ENCODE results near the gene LRRC36. TPM values are rescaled to one million over a fixed set of nuclear protein-coding genes. Genes with fewer than 3 reads are reported as not detected.

The LRRC36 gene, protein sequence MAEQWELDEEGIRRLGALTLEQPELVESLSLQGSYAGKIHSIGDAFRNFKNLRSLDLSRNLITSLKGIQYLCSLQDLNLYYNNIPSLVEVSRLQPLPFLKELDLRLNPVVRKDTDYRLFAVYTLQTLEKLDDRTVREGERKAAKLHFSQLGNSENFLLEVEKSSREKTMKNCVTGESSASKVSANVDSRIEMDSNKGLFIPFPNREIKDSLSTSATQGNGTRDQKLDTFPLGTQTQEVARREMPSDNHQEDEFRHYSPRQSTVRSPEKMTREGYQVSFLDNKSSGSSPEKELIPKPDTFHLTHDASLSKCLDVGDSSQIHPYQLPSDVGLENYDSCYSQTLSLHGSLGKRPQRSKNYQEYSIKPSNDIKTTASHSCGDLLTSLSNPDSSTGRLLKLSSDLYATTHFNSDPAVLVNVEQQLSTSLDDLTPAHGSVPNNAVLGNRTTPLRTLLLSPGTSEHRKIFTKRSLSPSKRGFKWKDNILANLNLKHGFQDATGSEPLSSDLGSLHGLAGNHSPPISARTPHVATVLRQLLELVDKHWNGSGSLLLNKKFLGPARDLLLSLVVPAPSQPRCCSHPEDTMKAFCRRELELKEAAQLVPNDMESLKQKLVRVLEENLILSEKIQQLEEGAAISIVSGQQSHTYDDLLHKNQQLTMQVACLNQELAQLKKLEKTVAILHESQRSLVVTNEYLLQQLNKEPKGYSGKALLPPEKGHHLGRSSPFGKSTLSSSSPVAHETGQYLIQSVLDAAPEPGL
- 2.4 TPM for total RNA-seq

DNA sequence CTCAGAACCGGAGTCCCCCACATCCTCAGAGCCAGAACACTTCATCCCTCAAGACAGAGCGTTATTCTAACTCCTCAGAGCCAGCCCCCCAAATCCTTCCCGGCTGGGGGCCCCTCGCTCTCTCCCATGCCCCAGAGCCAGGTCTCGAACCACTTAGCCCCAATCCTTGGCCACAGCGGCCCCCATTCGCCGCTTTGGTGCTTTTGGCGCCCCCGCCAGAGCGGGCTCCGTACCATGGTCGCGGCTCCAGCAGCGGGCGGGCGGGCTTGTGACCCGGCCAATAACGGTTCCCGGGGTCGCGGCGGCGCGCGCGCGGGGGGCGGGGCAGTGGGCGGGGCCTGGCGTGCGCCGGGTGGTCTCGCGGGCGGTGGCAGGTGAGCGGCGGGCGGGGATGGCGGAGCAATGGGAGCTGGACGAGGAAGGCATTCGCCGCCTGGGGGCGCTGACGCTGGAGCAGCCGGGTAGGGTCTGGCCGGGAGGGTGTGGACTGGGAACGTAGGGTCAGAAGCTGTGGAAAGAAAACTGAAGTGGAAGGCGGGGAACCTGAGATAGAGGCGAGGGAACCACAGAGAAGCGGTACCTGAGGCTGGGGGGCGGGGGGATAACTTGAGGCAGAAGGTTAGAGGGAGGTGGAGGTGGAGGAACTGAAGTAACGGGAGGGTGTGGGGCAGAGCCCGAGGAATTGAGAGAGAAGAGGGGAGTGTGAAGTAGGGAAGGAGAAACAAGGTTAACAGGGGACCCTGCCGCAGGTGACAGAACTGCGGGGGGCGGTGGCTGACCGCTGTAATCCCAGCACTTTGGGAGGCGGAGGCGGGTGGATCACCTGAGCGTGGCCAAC, at the start of gene LRRC36, which contains the start of gene KCTD19:
TSS of gene LRRC36 (plus strand) at position 344 of the 838 bp plus-strand sequence. CDS start at position 392, 48 bp downstream.
TSS of gene KCTD19 (minus strand) at position 270 of the 838 bp plus-strand sequence. CDS start at position 236, 34 bp downstream.
- DNase-seq (ENCODE audit: low spot score in 2 of 2) = peak; percentile 60 to 68
- no peak for FAIRE-seq

DNA sequence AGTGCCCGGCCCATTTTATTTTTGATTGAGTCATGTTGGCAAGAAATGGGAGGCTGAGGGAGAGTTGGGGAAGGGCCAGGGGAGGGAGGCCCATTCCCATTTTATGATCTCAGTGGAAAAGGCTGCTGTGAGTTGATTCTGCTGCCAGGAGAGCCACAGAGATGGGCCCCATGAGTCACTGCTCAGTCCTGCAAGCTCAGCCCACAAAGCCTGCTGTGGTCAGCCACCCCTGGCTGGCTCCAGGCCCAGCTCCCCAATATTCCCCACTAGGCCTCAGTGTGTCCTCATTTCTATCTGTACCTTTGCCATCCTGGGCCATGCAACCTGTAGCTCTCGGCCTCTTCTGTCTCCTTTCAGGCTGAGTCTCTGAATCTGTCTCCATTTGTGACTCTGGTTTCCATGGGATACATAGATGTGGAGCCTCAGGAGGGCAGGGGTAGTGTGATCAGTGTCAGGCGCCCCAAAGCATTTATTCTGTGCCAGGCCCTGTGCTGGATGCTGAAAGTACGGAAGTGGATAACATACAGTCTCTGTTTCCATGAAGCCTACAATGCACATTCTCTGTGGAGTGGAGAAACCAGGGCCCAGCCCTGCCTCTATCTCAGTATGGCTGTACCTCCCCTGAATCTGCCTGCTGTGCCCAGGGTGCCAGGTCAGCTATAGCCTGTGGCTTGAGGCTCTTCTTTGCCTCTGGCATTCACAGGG, 49.2 kb upstream of the LRRC36 start:
- FAIRE-seq = no peak
- no peak for DNase-seq (ENCODE audit: low spot score in 2 of 2)

DNA sequence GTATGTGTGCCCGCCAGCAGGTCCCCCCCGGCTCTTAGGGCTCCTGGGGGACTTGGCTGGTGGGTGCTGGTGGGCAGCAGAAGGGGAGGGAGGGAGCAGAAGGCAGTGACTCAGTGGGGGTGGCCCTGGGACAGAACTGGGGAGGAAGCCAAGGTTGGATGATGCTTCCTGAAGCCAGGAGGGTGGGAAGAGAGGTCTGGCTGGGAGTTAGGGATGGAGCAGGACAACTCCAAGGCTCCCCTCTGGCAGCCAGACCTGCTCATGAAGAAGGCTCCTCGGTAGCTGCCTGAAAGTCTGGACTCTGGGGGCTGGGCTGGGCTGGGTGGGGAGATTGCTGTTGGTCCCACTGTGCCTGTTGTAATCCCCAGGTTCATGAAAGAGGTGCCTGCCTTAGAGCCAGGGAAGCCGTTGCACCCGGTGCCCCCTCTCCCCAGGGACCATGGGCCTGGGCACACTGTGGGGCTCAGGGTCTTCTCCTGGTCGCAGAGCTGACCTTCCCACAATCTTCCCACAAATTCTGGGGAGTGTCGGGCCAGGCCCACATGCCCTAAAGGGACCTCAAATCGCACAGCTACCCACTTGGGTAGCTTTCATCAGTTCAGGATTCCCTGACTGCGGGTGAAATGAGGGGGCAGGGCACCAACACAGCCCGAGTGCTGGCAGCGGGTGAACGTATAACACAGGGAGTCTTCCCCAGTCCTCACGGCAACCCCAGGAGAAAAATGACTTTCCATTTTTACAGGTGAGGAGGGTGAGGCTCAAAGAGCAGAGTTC, 48.4 kb upstream of the LRRC36 start:
- DNase-seq (ENCODE audit: low spot score in 2 of 2) (no peak), FAIRE-seq (no peak)

DNA sequence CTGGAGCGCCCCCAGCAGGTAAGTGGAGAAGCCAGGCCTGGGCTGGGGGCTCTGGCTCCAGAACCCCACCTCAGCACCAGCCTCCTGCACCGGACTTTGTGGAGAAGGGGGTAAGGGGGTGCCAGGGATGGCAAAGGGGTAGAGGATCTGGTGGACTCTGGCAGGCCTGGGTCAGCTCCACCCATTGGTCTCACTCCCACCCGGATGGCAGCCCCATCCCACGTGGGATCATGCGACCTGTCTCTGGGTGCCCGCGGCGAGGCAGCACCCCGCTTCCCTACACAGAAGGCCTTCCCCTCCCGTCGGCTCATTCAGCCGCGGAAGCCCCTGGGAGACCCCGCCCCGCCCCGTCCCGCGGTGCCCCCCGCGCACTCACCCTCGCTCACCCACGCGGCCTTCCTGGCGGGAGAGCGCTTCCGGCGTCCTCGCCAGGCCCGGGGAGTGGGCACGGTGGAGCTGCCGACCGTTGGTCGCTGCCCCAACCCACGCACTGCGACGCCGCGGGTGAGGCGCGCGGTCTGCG, 47.8 kb upstream of the LRRC36 start:
- DNase-seq (ENCODE audit: low spot score in 2 of 2) = peak; percentile 53 to 56
- no peak for FAIRE-seq

DNA sequence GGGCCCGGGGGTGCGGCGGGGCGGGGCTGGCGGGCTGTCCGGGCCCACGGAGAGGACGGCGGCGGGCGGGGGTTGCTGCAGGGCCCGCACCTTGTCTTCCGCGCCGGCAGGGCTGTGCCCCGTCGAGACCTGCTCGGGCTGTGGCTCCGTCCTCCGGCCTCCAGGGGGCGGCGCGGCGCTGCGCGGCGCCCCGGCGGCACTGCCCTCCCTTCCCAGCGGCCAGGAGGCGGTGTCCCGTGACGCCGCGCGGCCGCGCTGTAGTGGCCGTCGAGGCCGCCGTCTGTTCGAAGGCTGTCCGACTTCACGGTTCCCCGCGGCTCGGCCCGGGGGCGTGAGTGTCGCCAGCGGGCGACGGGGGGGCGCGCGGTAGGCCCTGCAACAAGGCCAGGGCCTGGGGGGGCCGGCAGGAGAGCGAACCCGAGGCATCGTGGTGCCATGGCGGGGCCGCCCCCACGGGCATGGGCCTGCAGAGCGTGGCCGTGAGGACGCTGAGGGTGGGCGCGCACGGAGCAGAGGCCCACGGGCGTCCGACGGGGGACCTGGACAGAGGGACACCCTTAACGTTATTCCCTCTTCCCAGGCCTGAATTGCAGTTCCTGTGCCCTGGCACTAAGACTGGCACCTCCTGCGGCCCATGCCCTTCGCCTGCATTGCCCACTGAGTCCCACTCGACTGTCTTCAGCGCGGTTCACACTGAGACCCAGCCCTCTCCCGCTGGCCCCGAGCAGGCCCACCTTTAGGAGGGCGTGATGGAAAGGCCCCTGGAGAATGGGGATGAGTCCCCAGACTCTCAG, 47.1 kb upstream of the LRRC36 start, which contains the start of gene PLEKHG4:
TSS of gene PLEKHG4 (plus strand) at position 237 of the 794 bp plus-strand sequence. CDS start at position 750, 513 bp downstream.
- peak; percentile 86 to 90 for DNase-seq (ENCODE audit: low spot score in 2 of 2)
- FAIRE-seq = no peak

DNA sequence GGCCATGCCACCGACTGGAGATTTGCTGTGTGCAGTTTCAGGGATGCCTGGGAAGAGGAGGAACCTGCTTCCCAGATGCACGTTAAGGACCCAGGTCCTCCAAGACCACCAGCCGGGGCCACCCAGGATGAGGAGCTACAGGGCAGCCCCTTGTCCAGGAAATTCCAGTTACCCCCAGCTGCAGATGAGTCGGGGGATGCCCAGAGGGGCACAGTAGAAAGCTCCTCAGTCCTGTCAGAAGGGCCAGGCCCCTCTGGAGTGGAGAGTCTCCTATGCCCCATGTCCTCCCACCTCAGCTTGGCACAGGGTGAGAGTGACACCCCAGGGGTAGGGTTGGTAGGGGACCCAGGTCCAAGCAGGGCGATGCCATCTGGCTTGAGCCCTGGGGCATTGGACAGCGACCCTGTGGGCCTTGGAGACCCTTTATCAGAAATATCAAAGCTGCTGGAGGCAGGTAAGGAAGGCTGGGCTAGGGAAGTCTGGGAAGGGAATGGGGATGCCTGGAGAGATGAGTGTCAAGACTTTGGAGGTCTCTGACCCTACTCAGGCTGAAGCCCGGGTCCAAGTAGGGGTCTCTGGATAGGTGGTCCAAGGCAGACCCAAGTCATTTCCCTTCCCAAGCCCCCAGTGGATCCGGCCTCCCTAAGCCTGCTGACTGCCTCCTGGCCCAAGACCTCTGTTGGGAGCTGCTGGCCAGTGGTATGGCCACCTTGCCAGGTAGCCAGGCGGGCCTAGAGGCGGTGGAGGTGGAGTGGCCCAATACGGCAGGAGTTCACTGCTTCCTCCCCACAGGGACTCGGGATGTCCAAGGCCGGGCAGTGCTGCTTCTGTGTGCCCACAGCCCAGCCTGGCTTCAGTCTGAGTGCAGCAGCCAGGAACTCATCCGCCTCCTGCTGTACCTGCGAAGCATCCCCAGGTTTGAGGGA, 46.3 kb upstream of the LRRC36 start:
- DNase-seq (ENCODE audit: low spot score in 2 of 2) (no peak), FAIRE-seq (no peak)

DNA sequence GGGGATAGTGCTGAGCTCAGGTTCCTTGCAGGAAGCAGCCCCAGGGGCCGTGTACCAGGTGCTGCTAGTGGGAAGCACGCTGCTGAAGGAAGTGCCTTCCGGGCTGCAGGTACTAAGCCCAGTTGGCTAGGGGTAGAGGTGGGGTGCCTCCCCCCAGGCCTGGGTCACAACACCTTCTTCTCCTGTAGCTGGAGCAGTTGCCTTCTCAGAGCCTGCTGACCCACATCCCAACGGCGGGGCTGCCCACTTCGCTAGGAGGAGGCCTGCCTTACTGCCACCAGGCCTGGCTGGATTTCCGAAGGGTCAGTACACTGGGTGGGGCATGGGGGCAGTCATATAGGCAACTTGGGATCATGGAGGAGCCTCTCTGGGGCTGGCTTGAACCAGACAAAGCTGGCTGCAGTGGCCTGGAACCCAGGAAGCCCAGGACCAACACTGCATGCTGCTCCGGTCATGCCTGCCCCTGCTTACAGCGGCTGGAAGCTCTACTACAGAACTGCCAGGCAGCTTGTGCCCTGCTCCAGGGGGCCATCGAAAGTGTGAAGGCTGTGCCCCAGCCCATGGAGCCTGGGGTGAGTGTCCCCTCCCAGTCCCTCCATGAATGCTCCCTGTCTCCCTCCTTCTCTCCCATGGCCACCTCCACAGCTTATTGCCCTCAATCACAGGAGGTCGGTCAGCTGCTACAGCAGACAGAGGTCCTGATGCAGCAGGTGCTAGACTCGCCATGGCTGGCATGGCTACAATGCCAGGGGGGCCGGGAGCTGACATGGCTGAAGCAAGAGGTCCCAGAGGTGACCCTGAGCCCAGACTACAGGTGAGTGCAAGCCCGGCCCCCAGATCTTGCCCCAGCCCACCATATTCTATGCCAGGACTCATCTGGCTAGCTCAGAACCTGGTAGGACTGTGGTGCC, 44.8 kb upstream of the LRRC36 start:
- DNase-seq (ENCODE audit: low spot score in 2 of 2) (no peak), FAIRE-seq (no peak)

DNA sequence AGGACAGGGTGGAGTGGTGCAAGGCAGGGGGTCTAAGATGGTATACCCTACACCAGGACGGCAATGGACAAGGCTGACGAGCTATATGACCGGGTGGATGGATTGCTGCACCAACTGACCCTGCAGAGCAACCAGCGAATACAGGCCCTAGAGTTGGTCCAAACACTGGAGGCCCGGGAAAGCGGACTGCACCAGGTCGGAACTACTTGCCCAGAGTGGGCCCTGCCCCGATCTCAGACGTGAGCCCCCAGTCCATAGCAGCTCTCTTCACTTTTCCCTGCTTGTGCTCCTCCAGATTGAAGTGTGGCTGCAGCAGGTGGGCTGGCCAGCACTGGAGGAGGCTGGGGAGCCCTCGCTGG, 44.2 kb upstream of the LRRC36 start:
- FAIRE-seq = no peak
- no peak for DNase-seq (ENCODE audit: low spot score in 2 of 2)

DNA sequence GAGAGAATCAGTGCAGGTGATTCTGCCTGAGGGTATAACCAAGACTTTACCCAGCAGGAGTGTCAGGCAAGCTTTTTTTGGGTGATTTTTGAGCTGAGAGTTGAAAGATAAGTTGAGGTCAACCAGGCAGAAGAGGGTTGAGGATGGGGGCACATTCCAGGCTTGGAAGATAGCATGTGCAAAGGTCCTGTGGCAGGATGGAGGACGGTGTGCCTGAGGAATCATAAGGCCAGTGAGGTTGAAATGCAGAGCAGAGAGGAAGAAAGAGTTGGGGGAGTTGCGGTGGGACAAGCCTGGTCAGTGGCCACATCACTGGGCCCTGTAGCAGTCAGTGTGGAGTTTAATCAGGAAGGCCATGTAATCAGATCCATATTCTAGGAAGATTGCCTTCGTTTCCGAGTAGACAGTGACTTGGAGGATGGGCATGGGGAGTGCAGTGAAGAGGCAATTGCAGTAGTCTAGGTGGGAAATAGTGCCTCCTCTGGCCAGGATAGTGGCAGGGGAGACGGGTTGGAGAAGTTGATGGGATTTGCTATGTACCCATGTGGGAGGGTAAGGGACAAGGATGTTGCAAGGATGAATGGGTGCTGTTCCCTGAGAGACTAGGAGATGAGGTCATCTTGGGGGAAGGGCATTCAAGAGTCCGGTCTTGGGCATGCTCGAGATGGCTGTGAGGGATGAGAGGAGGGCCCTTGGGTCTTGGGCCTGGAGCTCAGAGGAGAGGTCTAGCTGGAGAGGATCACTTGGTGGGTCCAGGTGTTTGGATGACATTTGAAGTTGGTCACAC, 43.4 kb upstream of the LRRC36 start:
- DNase-seq (ENCODE audit: low spot score in 2 of 2) (no peak), FAIRE-seq (no peak)

DNA sequence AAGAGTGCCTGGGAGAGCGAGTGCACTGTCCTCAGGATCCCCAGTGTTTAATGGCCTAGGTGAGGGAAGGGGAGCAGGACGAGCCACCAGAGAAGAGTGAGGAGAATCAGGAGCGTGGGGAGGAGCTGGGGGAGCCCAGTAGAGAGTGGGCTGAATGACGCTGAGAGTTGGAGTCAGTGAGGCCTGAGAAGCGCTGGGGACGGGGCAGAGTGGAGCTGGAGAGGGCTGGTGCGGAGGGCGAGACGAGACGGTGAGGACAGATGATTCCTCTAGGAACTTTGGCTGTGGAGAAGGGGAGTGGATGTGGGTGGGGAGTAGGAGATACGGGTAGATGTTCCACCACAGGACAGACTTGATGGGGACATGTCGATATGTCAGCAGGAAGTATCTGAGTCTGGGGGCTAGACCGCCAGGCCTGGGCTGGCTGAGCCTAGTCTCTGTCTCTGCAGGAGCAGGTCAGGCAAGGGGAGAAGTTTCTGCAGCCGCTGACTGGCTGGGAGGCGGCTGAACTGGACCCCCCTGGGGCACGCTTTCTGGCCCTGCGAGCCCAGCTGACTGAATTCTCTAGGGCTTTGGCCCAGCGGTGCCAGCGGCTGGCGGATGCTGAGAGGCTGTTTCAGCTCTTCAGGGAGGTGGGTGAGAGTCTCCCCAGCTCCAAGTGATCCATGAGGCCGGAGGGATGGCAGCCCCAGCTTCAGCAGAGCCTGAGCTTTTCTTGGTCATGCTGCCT, 42.6 kb upstream of the LRRC36 start:
- FAIRE-seq (no peak), DNase-seq (ENCODE audit: low spot score in 2 of 2) (no peak)

DNA sequence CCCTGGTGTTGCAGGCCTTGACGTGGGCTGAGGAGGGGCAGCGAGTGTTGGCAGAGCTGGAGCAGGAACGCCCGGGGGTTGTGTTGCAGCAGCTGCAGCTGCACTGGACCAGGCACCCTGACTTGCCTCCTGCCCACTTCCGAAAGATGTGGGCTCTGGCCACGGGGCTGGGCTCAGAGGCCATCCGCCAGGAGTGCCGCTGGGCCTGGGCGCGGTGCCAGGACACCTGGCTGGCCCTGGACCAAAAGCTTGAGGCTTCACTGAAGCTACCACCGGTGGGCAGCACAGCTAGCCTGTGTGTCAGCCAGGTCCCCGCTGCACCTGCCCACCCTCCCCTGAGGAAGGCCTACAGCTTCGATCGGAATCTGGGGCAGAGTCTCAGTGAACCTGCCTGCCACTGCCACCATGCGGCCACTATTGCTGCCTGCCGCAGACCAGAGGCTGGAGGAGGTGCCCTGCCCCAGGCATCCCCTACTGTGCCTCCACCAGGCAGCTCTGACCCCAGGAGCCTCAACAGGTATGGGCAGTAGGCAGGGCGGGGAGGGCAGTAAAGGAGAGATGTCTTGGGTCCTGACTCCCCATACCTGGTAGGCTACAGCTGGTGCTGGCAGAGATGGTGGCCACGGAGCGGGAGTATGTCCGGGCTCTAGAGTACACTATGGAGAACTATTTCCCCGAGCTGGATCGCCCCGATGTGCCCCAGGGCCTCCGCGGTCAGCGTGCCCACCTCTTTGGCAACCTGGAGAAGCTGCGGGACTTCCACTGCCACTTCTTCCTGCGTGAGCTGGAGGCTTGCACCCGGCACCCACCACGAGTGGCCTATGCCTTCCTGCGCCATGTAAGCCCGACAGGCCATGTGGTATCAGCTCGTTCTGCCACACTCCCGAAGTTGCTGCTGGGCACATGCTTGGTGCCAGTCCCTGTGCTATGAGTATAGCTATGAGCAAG, 41.6 kb upstream of the LRRC36 start:
- peak in 1 of 2 donors; percentile 67 for DNase-seq (ENCODE audit: low spot score in 2 of 2)
- no peak for FAIRE-seq

DNA sequence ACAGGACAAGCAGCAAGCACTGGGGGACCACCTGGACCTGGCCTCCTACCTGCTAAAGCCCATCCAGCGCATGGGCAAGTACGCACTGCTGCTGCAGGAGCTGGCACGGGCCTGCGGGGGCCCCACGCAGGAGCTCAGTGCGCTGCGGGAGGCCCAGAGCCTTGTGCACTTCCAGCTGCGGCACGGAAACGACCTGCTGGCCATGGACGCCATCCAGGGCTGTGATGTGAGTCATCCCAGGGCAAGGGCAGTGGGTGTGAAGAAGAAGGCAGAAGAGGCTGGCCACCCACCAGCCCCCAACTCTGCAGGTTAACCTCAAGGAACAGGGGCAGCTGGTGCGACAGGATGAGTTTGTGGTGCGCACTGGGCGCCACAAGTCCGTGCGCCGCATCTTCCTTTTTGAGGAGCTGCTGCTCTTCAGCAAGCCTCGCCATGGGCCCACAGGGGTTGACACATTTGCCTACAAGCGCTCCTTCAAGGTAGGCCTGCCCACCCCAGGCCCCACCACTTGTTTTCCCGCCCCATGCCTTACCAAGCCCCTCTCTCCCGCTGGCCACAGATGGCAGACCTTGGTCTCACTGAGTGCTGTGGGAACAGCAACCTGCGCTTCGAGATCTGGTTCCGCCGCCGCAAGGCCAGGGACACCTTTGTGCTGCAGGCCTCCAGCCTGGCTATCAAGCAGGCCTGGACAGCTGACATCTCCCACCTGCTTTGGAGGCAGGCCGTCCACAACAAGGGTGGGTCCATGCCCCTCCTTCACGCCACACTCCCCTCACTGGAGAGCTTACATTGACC, 40.0 kb upstream of the LRRC36 start:
- FAIRE-seq (no peak), DNase-seq (ENCODE audit: low spot score in 2 of 2) (no peak)

DNA sequence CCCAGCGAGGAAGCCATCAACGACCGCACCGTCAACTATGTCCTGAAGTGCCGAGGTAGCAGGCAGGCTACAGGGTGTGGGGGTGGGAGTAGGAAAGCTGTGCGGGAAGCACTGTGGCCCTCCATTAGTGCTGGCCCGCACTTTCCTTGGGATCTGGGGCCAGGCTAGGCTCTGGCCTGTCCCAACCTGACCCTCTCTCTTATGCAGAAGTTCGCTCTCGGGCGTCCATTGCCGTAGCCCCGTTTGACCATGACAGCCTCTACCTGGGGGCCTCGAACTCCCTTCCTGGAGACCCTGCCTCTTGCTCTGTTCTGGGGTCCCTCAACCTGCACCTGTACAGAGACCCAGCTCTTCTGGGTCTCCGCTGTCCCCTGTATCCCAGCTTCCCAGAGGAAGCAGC, 38.7 kb upstream of the LRRC36 start:
- DNase-seq (ENCODE audit: low spot score in 2 of 2) = no peak

More for the DNA sequence above, 38.7 kb upstream of the LRRC36 start:
- FAIRE-seq = no peak
